LHCN-M2 (cell line): ENCODE measurements around the gene PSG1. TPM values are rescaled to one million over a fixed set of nuclear protein-coding genes. Genes with fewer than 3 reads are reported as not detected.
"Not testable (repeated sequence)": the region's sequence is repeated elsewhere in the genome, so short reads cannot be mapped to it uniquely, and the experiment has no call there.

Source experiments
- DNase-seq: peaks from one replicate; pipeline ENCODE4 v3.0.0-alpha.2; 2012; ENCODE audit warnings: low read depth
- total RNA-seq: library from RNA; depleted of rRNA; stranded (reverse); fragments of >200 nt; gene quantifications from 2 replicates; pipeline ENCODE4 v1.2.3, GENCODE V29; 2014

Gene PSG1
- total RNA-seq, 1 experiment from 2014 or later = 1.4 TPM

- not testable (repeated sequence) for DNase-seq
Observed at GRCh38 chr19:42881279-42881678, 1.8 kb upstream of the PSG1 start.

GRCh38 chr19:42880621-42881020 lies 1.1 kb upstream of the PSG1 start:
- DNase-seq = not testable (repeated sequence)

DNA sequence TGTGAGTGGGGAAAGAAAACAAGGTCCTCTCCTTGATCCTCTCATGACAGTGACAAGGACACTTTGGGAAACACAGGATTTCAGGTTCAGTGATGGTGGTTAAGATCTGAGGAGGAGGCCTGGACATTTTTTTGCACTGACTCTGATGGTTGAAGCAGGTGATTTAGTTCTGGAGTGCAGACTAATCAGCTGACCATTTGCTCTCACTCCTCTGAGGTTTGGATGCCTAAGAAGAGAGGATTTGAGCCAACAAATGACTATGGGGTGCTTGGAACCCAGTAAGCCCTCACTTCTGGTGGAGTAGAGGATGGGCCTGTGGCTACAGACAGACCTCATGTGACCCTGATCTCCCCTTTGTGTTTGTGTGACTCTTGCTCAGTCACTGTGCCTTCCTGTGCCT lies 2.9 kb downstream of the PSG1 start:
- peak; percentile 47 for DNase-seq

- not testable (repeated sequence) for DNase-seq
Observed at GRCh38 chr19:42875881-42876280, 3.6 kb downstream of the PSG1 start.

DNA sequence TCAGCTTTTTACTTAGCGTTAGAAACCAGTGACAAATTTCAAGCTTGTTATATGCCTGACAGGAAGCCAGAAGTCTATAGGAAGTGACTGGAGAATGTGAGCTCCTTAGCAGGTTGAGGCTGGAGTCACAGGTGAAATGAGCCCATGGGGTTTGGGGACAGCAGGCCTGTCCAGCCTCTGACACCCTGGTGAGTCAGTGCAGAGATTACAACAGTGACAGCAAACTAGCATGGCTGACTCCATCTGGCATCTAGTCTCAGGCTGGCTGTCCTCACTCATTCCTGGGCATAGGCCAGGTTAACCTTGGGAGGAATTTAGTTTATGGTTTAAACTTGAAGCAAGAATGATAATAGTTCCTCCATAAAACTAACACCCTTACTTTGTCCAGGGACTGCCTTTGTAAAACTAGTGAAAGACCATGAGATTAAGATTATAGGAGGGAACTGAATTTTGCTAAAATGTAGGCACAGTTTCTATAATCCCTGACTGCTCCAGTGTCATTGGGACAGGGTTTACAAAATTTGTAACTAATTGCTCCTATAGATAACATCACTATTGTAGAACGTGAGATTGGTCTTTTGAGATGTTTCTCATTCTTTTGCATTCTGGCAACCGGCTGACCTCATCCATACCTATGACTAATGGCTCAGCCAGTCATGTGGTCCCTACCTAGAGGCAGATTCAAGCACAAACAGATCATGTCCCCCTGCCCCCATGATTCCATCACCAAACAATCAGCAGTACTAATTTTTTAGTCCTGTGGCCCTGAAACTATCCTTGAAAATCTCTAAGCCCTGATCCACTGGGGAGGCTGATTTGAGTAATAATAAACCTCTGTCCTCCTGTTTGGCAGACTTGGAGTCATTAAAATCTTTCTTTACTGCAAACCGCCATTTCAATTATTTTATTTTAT lies 4.4 kb downstream of the PSG1 start:
- peak; percentile 50 for DNase-seq

DNA sequence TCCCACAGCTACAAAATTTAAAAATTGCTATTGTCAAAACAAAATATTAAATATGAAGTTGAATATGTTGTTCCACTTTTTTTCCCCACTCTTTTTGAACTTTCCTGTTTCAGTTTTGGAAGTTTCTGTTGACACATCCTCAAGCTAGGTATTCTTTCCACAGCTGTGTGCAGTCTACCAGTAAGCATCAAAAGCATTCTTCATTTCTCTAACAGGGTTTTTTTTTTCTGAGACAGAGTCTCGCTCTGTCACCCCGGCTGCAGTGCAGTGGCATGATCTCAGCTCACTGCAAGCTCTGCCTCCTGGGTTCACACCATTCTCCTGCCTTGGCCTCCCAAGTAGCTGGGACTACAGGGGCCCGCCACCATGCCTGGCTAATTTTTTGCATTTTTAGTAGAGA lies 5.4 kb downstream of the PSG1 start:
- DNase-seq = not testable (repeated sequence)

- no peak for DNase-seq
Observed at GRCh38 chr19:42872608-42873007, 6.9 kb downstream of the PSG1 start.

DNA sequence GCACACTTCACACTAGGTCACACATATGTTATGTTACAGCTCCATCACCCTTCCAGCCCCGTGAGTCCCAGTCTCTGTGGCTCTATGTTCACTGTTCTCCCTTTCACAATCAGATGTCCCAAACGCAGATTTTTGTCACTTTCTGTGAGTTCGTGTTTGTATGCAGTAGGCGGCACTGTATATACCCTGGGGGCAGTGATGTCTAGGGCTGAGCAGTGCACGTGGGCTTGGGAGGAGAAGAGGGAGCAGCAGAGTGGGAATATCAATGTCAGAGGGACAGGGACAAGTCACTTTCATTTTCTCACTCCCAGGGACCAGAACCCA lies 22.0 kb downstream of the PSG1 start:
- no peak for DNase-seq

- DNase-seq = not testable (repeated sequence)
Observed at GRCh38 chr19:42856866-42857543, 22.5 kb downstream of the PSG1 start.

GRCh38 chr19:42854745-42855144 lies 24.8 kb downstream of the PSG1 start:
- not testable (repeated sequence) for DNase-seq

DNA sequence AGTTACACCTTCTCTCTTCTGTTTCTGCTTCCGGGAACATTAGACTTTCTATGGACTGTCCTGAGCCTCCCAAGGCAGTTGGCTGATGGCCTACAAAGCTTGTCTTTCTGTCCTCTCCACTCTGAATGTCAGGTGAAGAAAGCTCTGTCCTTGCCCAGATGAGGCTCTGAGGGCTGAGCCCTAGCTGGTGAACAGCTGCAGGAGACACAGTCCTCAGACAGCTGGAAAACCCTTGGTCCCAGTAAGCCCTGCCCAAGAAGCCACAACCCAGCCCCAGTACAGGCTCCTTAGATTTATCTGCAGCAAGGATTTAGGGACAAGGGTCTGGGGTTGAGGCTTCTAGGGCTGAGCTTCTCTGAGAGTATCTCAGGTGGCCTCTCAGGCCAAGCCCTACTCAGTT lies 26.3 kb downstream of the PSG1 start:
- peak; percentile 50 for DNase-seq

- DNase-seq = peak; percentile 46
Observed at GRCh38 chr19:42852821-42853220, 26.7 kb downstream of the PSG1 start.

DNA sequence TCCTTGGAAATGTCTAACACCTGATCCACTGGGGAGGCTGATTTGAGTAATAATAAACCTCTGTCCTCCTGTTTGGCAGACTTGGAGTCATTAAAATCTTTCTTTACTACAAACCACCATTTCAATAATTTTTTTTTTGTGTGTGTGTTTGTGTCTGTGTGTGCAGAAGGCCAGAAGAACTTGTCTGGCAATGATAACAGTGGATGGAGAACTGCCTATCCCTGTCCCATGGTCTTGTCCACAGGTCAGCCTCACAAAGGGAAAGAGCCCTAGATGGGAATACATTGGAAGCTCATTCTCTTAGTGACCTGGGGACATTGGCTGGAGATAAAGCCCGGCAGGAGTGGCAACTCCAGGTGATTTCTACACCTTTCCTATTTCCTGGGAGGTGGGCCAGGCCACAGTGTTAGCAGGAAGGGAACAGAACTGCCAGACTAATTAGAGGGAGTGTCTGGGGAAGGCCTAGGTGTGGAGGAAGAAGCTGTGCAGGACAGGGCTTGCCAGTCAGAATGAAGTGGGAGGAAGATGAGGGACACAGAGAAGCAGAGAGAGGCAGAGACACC lies 27.7 kb downstream of the PSG1 start:
- DNase-seq = not testable (repeated sequence)

DNA sequence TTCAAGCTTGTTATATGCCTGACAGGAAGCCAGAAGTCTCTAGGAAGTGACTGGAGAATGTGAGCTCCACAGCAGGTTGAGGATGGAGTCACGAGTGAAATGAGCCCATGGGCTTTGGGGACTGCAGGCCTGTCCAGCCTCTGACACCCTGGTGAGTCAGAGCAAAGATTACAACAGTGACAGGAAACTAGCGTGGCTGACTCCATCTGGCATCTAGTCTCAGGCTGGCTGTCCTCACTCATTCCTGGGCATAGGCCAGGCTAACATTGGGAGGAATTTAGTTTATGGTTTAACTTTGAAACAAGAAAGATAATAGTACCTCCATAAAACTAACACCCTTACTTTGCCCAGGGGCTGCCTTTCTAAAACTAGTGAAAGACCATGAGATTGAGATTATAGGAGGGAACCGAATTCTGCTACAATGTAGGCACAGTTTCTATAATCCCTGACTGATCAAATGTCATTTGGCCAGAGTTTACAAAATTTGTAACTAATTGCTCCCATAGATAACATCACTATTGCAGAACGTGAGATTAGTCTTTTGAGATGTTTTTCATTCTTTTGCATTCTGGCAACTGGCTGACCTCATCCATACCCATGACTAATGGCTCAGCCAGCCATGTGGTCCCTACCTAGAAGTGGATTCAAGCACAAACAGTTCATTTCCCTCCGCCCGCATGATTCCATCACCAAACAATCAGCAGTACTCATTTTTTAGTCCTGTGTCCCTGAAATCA lies 28.4 kb downstream of the PSG1 start:
- peak; percentile 88 for DNase-seq

- DNase-seq = no peak
Observed at GRCh38 chr19:42846597-42846996, 32.9 kb downstream of the PSG1 start.

- not testable (repeated sequence) for DNase-seq
Observed at GRCh38 chr19:42843631-42844030, 35.9 kb downstream of the PSG1 start.

DNA sequence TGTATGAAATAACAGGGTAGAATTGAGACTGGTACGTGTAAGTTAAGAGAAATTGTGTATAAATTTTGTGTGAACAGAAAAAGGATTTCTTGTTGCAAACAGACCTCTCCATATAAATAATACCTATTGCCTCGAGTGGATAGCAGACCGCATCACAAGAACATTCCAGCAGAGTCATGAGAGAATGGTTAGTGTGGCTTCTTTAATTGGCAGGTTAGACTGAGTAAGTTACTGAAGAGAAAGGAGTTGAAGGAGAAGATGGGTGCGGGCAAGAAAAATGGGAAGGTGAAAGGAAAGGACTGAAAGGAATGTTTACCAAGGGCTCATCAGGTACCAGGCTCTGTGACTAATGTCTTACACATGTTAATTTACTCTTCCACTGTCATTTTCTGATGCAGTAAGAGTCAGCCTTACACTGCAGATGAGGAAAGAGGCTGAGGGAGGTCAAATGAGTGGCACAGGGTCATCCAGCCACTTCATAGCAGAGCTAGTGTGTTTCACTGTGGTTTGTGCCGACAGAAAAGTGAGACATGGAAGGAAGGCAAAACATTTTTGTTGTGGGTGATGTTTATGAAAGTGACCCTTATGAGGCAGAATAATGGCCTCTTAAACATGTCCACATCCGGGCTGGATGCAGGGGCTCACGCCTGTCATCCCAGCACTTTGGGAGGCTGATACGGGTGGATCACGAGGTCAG lies 46.6 kb downstream of the PSG1 start:
- peak; percentile 47 for DNase-seq

- DNase-seq = not testable (repeated sequence)
Observed at GRCh38 chr19:42832023-42832680, 47.4 kb downstream of the PSG1 start.

- DNase-seq = no peak
Observed at GRCh38 chr19:42831221-42832019, 48.1 kb downstream of the PSG1 start.
